ENCODE results near the gene IDH3A. TPM values are rescaled to one million over a fixed set of nuclear protein-coding genes. Genes with fewer than 3 reads are reported as not detected.

The IDH3A gene
- total RNA-seq, 2 donors from 2014 or later = 188 to 352 TPM

GRCh38 chr15:78108300-78109084, 40.7 kb upstream of the IDH3A start:
- H3K4me1 ChIP-seq = peaks cover 0 to 1% of the 10 kb centered on the region in 2 donors
- no peaks in the 10 kb centered on the region for H3K9me3 ChIP-seq
- H3K27me3 ChIP-seq = no peaks in the 10 kb centered on the region
- no peaks in the 10 kb centered on the region for H3K36me3 ChIP-seq
- H3K4me3 ChIP-seq = no peak overlapping the region
- DNase-seq (ENCODE audit: low spot score) = peak; percentile 87
- TF ChIP-seq CTCF (IDR thresholded peaks at IDR 0.05) = peak; percentile 85 to 97
- no peak overlapping the region for H3K27ac ChIP-seq

GRCh38 chr15:78109156-78109555, 40.0 kb upstream of the IDH3A start:
- H3K36me3 ChIP-seq = no peaks in the 10 kb centered on the region
- H3K4me3 ChIP-seq = no peak overlapping the region
- H3K4me1 ChIP-seq = no peaks in the 10 kb centered on the region
- no peak for DNase-seq (ENCODE audit: low spot score)
- no peaks in the 10 kb centered on the region for H3K27me3 ChIP-seq
- no peak overlapping the region for H3K27ac ChIP-seq
- no peaks in the 10 kb centered on the region for H3K9me3 ChIP-seq
- TF ChIP-seq CTCF (IDR thresholded peaks at IDR 0.05) = no peak

GRCh38 chr15:78110096-78110495, 39.1 kb upstream of the IDH3A start:
- no peaks in the 10 kb centered on the region for H3K4me1 ChIP-seq
- no peak overlapping the region for H3K27ac ChIP-seq
- H3K4me3 ChIP-seq = no peak overlapping the region
- H3K9me3 ChIP-seq = no peaks in the 10 kb centered on the region
- no peak for DNase-seq (ENCODE audit: low spot score)
- H3K27me3 ChIP-seq = no peaks in the 10 kb centered on the region
- no peaks in the 10 kb centered on the region for H3K36me3 ChIP-seq
- no peak for TF ChIP-seq CTCF (IDR thresholded peaks at IDR 0.05)

- Histone ChIP-seq H3K9me3 (no peaks in the 10 kb centered on the region), H3K36me3 (no peaks in the 10 kb centered on the region), H3K27me3 (no peaks in the 10 kb centered on the region), H3K27ac (no peak overlapping the region), H3K4me1 (no peaks in the 10 kb centered on the region), H3K4me3 (no peak overlapping the region)
- DNase-seq (ENCODE audit: low spot score) = no peak
- no peak for TF ChIP-seq CTCF (IDR thresholded peaks at IDR 0.05)
Observed at GRCh38 chr15:78110916-78111475, 38.2 kb upstream of the IDH3A start.

GRCh38 chr15:78111788-78112187, 37.4 kb upstream of the IDH3A start:
- DNase-seq (ENCODE audit: low spot score) = no peak
- Histone ChIP-seq H3K9me3 (no peaks in the 10 kb centered on the region), H3K4me3 (no peak overlapping the region), H3K27me3 (no peaks in the 10 kb centered on the region), H3K4me1 (no peaks in the 10 kb centered on the region), H3K36me3 (no peaks in the 10 kb centered on the region), H3K27ac (no peak overlapping the region)
- no peak for TF ChIP-seq CTCF (IDR thresholded peaks at IDR 0.05)
